WTC11 (cell line): ENCODE data around the gene ESYT2.

Experiments
- FOXJ3 ChIP-seq: sonication (generic); formaldehyde crosslinking; IDR thresholded peaks from 2 replicates; pipeline ENCODE4 v1.9.0; 2021; ENCODE audit warnings: missing genetic modification reagents, mild to moderate bottlenecking, borderline replicate concordance
- SP1 ChIP-seq: sonication (generic); formaldehyde crosslinking; conservative IDR thresholded peaks from 2 replicates; pipeline ENCODE4 v1.8.1; 2022; ENCODE audit warnings: missing genetic modification reagents
- TEAD1 ChIP-seq: sonication (generic); formaldehyde crosslinking; IDR thresholded peaks from 2 replicates; pipeline ENCODE4 v1.8.0; 2022; ENCODE audit warnings: mild to moderate bottlenecking, missing genetic modification reagents
- ZNF317 ChIP-seq: sonication (generic); formaldehyde crosslinking; IDR thresholded peaks from 2 replicates; pipeline ENCODE4 v1.8.1; 2023; ENCODE audit warnings: low read depth, mild to moderate bottlenecking, moderate library complexity, missing genetic modification reagents, borderline replicate concordance
- TF ChIP-seq, protein P1 (sequence below): sonication (generic); formaldehyde crosslinking; IDR thresholded peaks from 2 replicates; pipeline ENCODE4 v1.8.0; 2023; ENCODE audit warnings: missing genetic modification reagents, mild to moderate bottlenecking, borderline replicate concordance
- TF ChIP-seq, protein P2 (sequence below): fragments of 200-600 bp; IDR thresholded peaks from 2 replicates; pipeline ENCODE4 v1.8.0; 2022; ENCODE audit warnings: antibody characterized with exemption
- TF ChIP-seq, protein P3 (sequence below): sonication (generic); formaldehyde crosslinking; conservative IDR thresholded peaks from 2 replicates; pipeline ENCODE4 v1.8.1; 2022; ENCODE audit warnings: mild to moderate bottlenecking, missing genetic modification reagents
- TF ChIP-seq, protein P4 (sequence below): sonication (generic); formaldehyde crosslinking; IDR thresholded peaks from 2 replicates; pipeline ENCODE4 v1.8.1; 2023; ENCODE audit warnings: mild to moderate bottlenecking, missing genetic modification reagents
- TF ChIP-seq, protein P5 (sequence below): sonication (generic); formaldehyde crosslinking; IDR thresholded peaks from 2 replicates; pipeline ENCODE4 v1.8.1; 2023; ENCODE audit warnings: mild to moderate bottlenecking, missing genetic modification reagents, moderate library complexity
- TF ChIP-seq, protein P6 (sequence below): sonication (generic); formaldehyde crosslinking; IDR thresholded peaks from 2 replicates; pipeline ENCODE4 v1.8.0; 2022; ENCODE audit warnings: mild to moderate bottlenecking, missing genetic modification reagents

DNA sequence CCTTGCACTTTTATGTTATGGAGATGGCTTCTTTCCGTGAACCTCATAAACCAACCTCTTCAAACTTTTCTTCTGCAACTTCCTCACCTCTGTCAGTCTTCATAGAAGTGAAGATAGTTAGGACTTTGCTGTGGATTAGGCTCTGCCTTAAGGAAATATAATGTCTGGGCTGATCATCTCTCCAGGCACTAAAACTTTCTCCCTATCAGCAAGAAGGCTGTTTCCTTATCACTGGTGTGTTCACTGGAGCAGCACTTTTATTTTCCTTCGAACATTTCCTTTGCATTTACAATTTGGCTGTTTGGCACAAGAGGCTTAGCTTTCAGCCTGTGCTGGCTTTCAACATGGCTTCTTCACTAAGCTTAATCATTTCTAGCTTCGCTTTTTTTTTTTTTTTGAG, 52.8 kb downstream of the ESYT2 start:
- TF ChIP-seq, protein P1, sequence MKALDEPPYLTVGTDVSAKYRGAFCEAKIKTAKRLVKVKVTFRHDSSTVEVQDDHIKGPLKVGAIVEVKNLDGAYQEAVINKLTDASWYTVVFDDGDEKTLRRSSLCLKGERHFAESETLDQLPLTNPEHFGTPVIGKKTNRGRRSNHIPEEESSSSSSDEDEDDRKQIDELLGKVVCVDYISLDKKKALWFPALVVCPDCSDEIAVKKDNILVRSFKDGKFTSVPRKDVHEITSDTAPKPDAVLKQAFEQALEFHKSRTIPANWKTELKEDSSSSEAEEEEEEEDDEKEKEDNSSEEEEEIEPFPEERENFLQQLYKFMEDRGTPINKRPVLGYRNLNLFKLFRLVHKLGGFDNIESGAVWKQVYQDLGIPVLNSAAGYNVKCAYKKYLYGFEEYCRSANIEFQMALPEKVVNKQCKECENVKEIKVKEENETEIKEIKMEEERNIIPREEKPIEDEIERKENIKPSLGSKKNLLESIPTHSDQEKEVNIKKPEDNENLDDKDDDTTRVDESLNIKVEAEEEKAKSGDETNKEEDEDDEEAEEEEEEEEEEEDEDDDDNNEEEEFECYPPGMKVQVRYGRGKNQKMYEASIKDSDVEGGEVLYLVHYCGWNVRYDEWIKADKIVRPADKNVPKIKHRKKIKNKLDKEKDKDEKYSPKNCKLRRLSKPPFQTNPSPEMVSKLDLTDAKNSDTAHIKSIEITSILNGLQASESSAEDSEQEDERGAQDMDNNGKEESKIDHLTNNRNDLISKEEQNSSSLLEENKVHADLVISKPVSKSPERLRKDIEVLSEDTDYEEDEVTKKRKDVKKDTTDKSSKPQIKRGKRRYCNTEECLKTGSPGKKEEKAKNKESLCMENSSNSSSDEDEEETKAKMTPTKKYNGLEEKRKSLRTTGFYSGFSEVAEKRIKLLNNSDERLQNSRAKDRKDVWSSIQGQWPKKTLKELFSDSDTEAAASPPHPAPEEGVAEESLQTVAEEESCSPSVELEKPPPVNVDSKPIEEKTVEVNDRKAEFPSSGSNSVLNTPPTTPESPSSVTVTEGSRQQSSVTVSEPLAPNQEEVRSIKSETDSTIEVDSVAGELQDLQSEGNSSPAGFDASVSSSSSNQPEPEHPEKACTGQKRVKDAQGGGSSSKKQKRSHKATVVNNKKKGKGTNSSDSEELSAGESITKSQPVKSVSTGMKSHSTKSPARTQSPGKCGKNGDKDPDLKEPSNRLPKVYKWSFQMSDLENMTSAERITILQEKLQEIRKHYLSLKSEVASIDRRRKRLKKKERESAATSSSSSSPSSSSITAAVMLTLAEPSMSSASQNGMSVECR (CRISPR knock-in tag) = no peak
- TF ChIP-seq, protein P2, sequence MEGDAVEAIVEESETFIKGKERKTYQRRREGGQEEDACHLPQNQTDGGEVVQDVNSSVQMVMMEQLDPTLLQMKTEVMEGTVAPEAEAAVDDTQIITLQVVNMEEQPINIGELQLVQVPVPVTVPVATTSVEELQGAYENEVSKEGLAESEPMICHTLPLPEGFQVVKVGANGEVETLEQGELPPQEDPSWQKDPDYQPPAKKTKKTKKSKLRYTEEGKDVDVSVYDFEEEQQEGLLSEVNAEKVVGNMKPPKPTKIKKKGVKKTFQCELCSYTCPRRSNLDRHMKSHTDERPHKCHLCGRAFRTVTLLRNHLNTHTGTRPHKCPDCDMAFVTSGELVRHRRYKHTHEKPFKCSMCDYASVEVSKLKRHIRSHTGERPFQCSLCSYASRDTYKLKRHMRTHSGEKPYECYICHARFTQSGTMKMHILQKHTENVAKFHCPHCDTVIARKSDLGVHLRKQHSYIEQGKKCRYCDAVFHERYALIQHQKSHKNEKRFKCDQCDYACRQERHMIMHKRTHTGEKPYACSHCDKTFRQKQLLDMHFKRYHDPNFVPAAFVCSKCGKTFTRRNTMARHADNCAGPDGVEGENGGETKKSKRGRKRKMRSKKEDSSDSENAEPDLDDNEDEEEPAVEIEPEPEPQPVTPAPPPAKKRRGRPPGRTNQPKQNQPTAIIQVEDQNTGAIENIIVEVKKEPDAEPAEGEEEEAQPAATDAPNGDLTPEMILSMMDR = no peak
- TF ChIP-seq, protein P3, sequence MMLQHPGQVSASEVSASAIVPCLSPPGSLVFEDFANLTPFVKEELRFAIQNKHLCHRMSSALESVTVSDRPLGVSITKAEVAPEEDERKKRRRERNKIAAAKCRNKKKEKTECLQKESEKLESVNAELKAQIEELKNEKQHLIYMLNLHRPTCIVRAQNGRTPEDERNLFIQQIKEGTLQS (CRISPR knock-in tag) = no peak
- TF ChIP-seq FOXJ3 (no peak), ZNF317 (CRISPR knock-in tag) (no peak), TEAD1 (CRISPR knock-in tag) (no peak), SP1 (CRISPR knock-in tag) (no peak)
- TF ChIP-seq, protein P4, sequence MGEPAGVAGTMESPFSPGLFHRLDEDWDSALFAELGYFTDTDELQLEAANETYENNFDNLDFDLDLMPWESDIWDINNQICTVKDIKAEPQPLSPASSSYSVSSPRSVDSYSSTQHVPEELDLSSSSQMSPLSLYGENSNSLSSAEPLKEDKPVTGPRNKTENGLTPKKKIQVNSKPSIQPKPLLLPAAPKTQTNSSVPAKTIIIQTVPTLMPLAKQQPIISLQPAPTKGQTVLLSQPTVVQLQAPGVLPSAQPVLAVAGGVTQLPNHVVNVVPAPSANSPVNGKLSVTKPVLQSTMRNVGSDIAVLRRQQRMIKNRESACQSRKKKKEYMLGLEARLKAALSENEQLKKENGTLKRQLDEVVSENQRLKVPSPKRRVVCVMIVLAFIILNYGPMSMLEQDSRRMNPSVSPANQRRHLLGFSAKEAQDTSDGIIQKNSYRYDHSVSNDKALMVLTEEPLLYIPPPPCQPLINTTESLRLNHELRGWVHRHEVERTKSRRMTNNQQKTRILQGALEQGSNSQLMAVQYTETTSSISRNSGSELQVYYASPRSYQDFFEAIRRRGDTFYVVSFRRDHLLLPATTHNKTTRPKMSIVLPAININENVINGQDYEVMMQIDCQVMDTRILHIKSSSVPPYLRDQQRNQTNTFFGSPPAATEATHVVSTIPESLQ = no peak
- TF ChIP-seq, protein P5, sequence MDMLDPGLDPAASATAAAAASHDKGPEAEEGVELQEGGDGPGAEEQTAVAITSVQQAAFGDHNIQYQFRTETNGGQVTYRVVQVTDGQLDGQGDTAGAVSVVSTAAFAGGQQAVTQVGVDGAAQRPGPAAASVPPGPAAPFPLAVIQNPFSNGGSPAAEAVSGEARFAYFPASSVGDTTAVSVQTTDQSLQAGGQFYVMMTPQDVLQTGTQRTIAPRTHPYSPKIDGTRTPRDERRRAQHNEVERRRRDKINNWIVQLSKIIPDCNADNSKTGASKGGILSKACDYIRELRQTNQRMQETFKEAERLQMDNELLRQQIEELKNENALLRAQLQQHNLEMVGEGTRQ = no peak
- TF ChIP-seq, protein P6, sequence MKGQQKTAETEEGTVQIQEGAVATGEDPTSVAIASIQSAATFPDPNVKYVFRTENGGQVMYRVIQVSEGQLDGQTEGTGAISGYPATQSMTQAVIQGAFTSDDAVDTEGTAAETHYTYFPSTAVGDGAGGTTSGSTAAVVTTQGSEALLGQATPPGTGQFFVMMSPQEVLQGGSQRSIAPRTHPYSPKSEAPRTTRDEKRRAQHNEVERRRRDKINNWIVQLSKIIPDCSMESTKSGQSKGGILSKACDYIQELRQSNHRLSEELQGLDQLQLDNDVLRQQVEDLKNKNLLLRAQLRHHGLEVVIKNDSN (CRISPR knock-in tag) = no peak
